LNCaP clone FGC (cell line): ENCODE results near the gene PLD1.

Source experiments
- DNase-seq: peaks from one replicate; pipeline ENCODE4 v3.0.0-alpha.2; 2011; ENCODE audit warnings: low read depth
- H3K4me3 ChIP-seq: 2 replicates; pipeline ENCODE4 v1.5.1; 2011; ENCODE audit warnings: mild to moderate bottlenecking, low read depth, low read length, control low read depth
- TF ChIP-seq, protein P1 (sequence below): IDR thresholded peaks from 2 replicates; pipeline ENCODE4 v1.5.1; 2012; ENCODE audit warnings: mild to moderate bottlenecking; ENCODE audit not compliant: control insufficient read depth, insufficient read depth; ENCODE audit errors: extremely low read depth

The PLD1 gene

DNA sequence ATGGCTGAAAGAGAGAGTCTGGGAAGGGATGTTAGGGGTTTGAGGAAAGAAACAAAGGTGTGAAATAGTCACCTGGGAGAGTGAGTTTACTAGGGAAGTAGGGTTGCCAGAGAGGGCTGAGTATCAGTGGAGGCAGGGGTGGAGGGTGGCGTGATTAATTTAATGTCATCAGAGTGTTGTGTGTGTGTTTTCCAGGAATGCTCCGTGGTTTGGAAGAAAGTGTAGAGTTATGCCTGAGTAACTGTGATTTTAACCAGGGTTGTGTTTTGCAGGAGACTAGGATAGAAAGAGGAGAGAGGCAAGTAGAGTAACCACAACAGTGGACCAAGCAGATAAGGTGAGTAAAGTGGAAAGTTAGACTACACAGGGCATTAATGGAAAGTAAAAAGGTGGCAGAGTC is 27.2 kb downstream of the PLD1 start:
- TF ChIP-seq, protein P1, sequence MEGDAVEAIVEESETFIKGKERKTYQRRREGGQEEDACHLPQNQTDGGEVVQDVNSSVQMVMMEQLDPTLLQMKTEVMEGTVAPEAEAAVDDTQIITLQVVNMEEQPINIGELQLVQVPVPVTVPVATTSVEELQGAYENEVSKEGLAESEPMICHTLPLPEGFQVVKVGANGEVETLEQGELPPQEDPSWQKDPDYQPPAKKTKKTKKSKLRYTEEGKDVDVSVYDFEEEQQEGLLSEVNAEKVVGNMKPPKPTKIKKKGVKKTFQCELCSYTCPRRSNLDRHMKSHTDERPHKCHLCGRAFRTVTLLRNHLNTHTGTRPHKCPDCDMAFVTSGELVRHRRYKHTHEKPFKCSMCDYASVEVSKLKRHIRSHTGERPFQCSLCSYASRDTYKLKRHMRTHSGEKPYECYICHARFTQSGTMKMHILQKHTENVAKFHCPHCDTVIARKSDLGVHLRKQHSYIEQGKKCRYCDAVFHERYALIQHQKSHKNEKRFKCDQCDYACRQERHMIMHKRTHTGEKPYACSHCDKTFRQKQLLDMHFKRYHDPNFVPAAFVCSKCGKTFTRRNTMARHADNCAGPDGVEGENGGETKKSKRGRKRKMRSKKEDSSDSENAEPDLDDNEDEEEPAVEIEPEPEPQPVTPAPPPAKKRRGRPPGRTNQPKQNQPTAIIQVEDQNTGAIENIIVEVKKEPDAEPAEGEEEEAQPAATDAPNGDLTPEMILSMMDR = no peak
- no peak overlapping the region for H3K4me3 ChIP-seq
- no peak for DNase-seq

DNA sequence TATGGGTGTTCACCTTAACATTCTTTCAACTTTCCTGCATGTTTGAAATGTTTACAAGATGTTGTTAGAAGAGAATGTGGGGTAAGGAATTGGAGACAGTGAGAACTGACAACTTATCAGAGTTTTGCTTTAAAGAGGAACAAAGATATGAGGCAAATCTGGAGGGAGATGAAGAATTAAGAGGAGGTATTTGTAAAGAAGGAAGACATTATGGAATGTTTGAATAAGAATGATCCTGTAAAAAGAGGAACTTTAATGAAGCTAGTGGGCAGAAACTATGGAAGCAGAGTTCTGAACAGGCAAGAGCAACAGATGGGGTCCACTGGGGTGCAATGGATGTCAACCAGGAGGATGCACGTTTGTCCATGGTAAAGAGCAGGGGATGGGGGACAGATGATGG is 27.7 kb downstream of the PLD1 start:
- DNase-seq = no peak
- no peak overlapping the region for H3K4me3 ChIP-seq
- TF ChIP-seq, protein P1 = no peak

DNA sequence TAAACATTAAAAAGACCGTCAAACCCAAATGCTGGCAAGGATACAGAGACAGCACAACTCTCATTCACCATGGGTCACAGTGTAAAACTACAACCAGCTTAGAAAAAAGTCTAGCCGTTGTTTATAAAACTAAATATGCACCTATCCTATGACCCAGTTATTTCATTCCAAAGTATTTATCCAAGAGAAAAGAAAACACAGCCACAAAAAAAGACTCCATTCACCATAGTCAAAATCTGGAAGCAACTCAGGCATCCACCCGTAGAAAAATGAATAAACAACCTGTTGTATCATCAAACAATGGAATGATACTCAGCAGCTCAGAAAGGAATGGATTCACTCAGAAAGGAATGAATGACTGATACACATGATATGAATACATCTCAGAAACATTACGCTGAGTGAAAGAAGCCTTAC is 28.6 kb downstream of the PLD1 start:
- H3K4me3 ChIP-seq = no peak overlapping the region
- TF ChIP-seq, protein P1 = no peak
- no peak for DNase-seq

DNA sequence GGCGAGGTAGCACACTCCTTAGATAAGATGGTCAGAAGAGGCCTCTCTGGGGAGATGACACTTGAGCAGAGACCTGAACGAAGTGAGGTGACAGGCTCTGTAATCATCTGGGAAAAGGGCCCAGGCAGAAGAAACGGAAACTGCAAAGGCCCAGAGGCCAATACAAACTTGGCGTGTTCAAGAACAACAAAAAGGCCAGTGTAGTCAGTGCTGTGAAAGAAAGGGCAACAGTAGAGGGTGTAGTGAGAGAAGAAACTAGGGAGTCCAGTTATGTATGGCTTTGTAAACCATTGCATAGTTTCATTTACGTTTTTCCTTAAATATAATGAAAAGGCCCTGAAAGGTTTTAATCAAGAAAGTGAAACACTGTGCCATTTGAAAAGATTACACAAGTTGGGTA is 31.8 kb downstream of the PLD1 start:
- DNase-seq = no peak
- H3K4me3 ChIP-seq = no peak overlapping the region
- TF ChIP-seq, protein P1 = no peak

DNA sequence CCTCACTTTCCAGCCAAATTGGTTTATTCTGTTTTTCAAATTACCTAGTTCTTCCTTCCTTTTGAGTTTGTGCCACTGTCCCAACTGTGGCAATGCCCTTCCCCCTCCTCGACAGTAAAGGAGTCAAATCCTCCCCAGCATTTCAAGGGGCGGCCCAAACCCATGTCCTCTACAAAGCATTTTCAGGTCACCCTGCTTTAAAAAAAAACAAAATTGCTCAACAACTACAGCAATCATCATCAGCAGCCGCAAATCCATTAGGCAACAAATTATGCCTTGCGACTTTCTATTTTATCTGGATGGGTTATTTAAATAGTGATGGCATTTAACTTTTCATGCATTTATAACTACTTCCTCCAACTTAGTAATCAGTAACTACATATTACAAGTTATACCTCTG is 32.7 kb downstream of the PLD1 start:
- DNase-seq = no peak
- no peak overlapping the region for H3K4me3 ChIP-seq
- TF ChIP-seq, protein P1 = no peak

DNA sequence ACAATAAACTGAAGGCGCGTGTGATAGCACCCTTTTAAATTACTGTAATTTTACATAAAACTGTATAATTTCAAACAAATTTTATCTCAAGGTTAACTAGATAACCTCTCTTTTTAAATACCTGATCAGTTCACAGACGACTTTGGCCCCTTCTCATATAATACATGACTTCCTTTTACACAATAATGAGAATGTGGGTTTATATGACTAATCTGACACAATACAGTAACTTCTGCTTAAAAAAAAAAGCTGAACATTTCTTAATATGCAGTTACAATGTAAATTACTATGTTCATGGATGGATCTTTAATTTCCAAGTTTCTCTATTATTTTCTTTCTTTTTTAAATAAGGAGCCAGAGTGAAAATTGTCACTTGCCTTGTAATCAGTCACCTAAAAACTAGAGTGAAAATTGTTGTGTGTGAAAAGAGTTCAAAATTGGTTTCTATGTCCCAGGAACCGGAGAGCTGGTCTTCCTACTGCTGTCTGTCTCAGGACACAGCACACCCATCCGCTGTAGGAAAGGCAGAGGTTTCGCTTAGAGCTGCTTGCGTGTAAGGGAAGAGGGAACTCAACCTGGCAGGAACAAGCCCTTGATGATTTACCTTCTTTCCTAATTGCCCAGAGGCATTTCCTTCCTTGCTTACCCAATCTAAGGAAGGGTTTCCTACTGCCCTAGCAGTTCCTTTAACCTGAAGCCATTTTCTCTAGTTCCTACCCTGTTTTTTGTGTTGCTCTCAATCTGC is 33.3 kb downstream of the PLD1 start:
- no peak for DNase-seq
- TF ChIP-seq, protein P1 = no peak
- H3K4me3 ChIP-seq = no peak overlapping the region

DNA sequence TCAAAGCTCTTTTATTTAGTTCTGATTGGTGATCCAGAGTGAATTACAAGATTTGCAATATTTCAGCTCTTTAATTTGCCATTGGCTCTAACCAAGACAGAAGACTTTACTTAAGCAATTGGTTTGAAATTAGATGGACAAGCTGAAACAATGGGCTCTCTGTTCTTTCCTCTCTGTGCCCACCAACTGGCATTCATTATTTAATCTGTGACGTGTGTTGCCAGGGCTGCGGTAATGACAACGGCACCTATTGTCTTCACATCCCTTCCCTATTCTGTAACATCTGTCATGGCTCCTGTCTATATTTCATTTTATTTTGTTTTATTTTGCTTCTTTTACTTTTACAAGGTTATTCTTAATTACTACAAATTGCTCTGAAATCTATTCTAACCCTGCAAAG is 33.9 kb downstream of the PLD1 start:
- H3K4me3 ChIP-seq = no peak overlapping the region
- TF ChIP-seq, protein P1 = no peak
- DNase-seq = no peak
